Peyer's patch (tissue), 4 donors: ENCODE measurements around the gene FBXW7.

ENCODE experiments used
- CTCF ChIP-seq, 6 experiments: fragments of 450-650 bp in 4 of 6; fragments of 200-600 bp in 2 of 6; sonication (generic) in 1 of 6; IDR thresholded peaks; one replicate each; pipeline ENCODE4 v1.5.1; 2017 to 2019; ENCODE audit warnings: antibody characterized with exemption in 6 of 6, mild to moderate bottlenecking in 3 of 6, moderate library complexity in 1 of 6
- POLR2A ChIP-seq, 2 donors: fragments of 450-650 bp; IDR thresholded peaks; one replicate each; pipeline ENCODE4 v1.5.1; 2017; ENCODE audit warnings: antibody characterized with exemption in 2 of 2, mild to moderate bottlenecking in 2 of 2, moderate library complexity in 2 of 2

GRCh38 chr4:152515678-152516077, 20.2 kb downstream of the FBXW7 start:
- no peak for TF ChIP-seq POLR2A (IDR thresholded peaks at IDR 0.05)
- TF ChIP-seq CTCF (IDR thresholded peaks at IDR 0.05), result no peak
